Endothelial cell of umbilical vein (primary cell): ENCODE results near the gene NCF4. TPM values are rescaled to one million over a fixed set of nuclear protein-coding genes. Genes with fewer than 3 reads are reported as not detected.

Source experiments
- BruUV-seq: library from RNA; stranded (reverse); fragments of 400-500 nt; replicated peaks from 2 replicates; lab custom pipeline; 2021; lab: Mats Ljungman, UMichigan
- CTCF ChIA-PET: fragments of 300-600, 350-600 bp; sonication (Branson Sonifier 250); formaldehyde crosslinking; loops from one replicate; lab custom pipeline; 2021; ENCODE audit warnings: antibody characterized with exemption, inconsistent platforms; lab: Charles Lee
- POLR2A ChIA-PET: fragments of 300-600, 350-600 bp; sonication (Branson Sonifier 250); formaldehyde crosslinking; loops from one replicate; lab custom pipeline; 2021; ENCODE audit warnings: antibody characterized with exemption, inconsistent platforms; lab: Charles Lee
- DNase-seq: peaks from one replicate; pipeline ENCODE4 v3.0.0-alpha.2; 2011; ENCODE audit warnings: low read depth, low spot score
- FAIRE-seq: peaks from 2 replicates; lab custom pipeline; 2011; peaks lifted over from hg19 to GRCh38; lab: Jason Lieb, UNC
- H2AFZ ChIP-seq: 2 replicates; pipeline ENCODE4 v1.6.0; 2012; ENCODE audit warnings: low read depth, low read length, control low read depth, inconsistent platforms
- H3K27ac ChIP-seq: 2 replicates; pipeline ENCODE4 v1.5.1; 2011; ENCODE audit warnings: low read depth, mild to moderate bottlenecking, control low read depth, low read length, moderate library complexity; ENCODE audit not compliant: insufficient read depth
- H3K27me3 ChIP-seq, 2 experiments: 2 replicates each; pipeline versions ENCODE4 v1.6.0 to v1.6.1; 2011; ENCODE audit warnings: low read length in 2 of 2, mixed read lengths in 1 of 2; ENCODE audit not compliant: control insufficient read depth in 2 of 2, insufficient read depth in 2 of 2
- H3K36me3 ChIP-seq, 2 experiments: 2 replicates in 1 of 2; 3 replicates in 1 of 2; pipeline ENCODE4 v1.5.1; 2011; ENCODE audit warnings: low read length in 2 of 2, mild to moderate bottlenecking in 1 of 2, moderate library complexity in 1 of 2; ENCODE audit not compliant: control insufficient read depth in 2 of 2, insufficient read depth in 2 of 2; ENCODE audit errors: extremely low read depth in 1 of 2
- H3K4me1 ChIP-seq: 3 replicates; pipeline ENCODE4 v1.5.1; 2011; ENCODE audit warnings: mild to moderate bottlenecking, low read length; ENCODE audit not compliant: control insufficient read depth, insufficient read depth; ENCODE audit errors: extremely low read depth
- H3K4me2 ChIP-seq: 2 replicates; pipeline ENCODE4 v1.6.1; 2011; ENCODE audit warnings: low read length, control low read depth, mixed read lengths; ENCODE audit not compliant: insufficient read depth
- H3K4me3 ChIP-seq, 3 experiments: fragments of 200-600 bp in 1 of 3; sonication (generic), shearing (Covaris generic) in 1 of 3; replicated peaks in 1 of 3; 2 replicates each; pipeline ENCODE4 v1.5.1; 2011 to 2016; ENCODE audit warnings: control low read depth in 3 of 3, low read length in 3 of 3, mild to moderate bottlenecking in 2 of 3, inconsistent platforms in 1 of 3, low read depth in 1 of 3, moderate library complexity in 1 of 3; ENCODE audit not compliant: insufficient read depth in 1 of 3
- H3K79me2 ChIP-seq: 2 replicates; pipeline ENCODE4 v1.6.0; 2012; ENCODE audit warnings: low read length, inconsistent platforms; ENCODE audit not compliant: control insufficient read depth, insufficient read depth
- H3K9ac ChIP-seq: replicated peaks from 2 replicates; pipeline ENCODE3; 2011; ENCODE audit warnings: low read length, control low read depth; ENCODE audit not compliant: insufficient read depth; ENCODE audit errors: extremely low read depth
- H3K9me1 ChIP-seq: replicated peaks from 3 replicates; pipeline ENCODE4 v1.6.0; 2011; ENCODE audit warnings: mild to moderate bottlenecking, low read length; ENCODE audit not compliant: control insufficient read depth, insufficient read depth; ENCODE audit errors: extremely low read depth
- H3K9me3 ChIP-seq: replicated peaks from 2 replicates; pipeline ENCODE4 v1.5.1; 2012; ENCODE audit warnings: low read length, inconsistent platforms; ENCODE audit not compliant: control insufficient read depth, insufficient read depth
- H4K20me1 ChIP-seq: replicated peaks from 2 replicates; pipeline ENCODE3; 2011; ENCODE audit warnings: mild to moderate bottlenecking, low read length; ENCODE audit not compliant: control insufficient read depth, insufficient read depth; ENCODE audit errors: extremely low read depth
- CTCF ChIP-seq, 2 donors: IDR thresholded peaks; 1 replicate in 1 of 2; 2 replicates in 1 of 2; pipeline ENCODE4 v1.5.1; 2011; ENCODE audit warnings: low read length in 2 of 2, mild to moderate bottlenecking in 2 of 2, moderate library complexity in 2 of 2, control low read depth in 1 of 2, inconsistent platforms in 1 of 2, low read depth in 1 of 2; ENCODE audit not compliant: insufficient read depth in 1 of 2; ENCODE audit errors: extremely low read depth in 1 of 2
- EZH2 ChIP-seq: IDR thresholded peaks from 2 replicates; pipeline ENCODE4 v1.6.1; 2012; ENCODE audit warnings: borderline replicate concordance, low read depth, mild to moderate bottlenecking, moderate library complexity, low read length, inconsistent platforms; ENCODE audit not compliant: severe bottlenecking
- FOS ChIP-seq: IDR thresholded peaks from 2 replicates; pipeline ENCODE4 v1.6.1; 2011; ENCODE audit warnings: mild to moderate bottlenecking, low read length, moderate library complexity, borderline replicate concordance; ENCODE audit not compliant: insufficient read depth
- GATA2 ChIP-seq: IDR thresholded peaks from 2 replicates; pipeline ENCODE4 v1.7.0; 2011; ENCODE audit warnings: low read depth, mild to moderate bottlenecking, moderate library complexity, mixed read lengths, low read length; ENCODE audit not compliant: insufficient read length, insufficient read depth
- JUN ChIP-seq: IDR thresholded peaks from 2 replicates; pipeline ENCODE4 v1.6.1; 2011; ENCODE audit warnings: borderline replicate concordance, low read depth; ENCODE audit not compliant: insufficient read length, insufficient read depth
- MAX ChIP-seq: IDR thresholded peaks from 2 replicates; pipeline ENCODE4 v1.6.1; 2011; ENCODE audit not compliant: insufficient read depth, insufficient read length
- MYC ChIP-seq: IDR thresholded peaks from one replicate; pipeline ENCODE4 v1.6.1; 2011; ENCODE audit warnings: mild to moderate bottlenecking, low read depth, low read length
- POLR2A ChIP-seq: IDR thresholded peaks from 2 replicates; pipeline ENCODE4 v1.6.1; 2012; ENCODE audit warnings: low read depth, mild to moderate bottlenecking, control low read depth, low read length
- POLR2AphosphoS5 ChIP-seq: IDR thresholded peaks from 2 replicates; pipeline ENCODE4 v1.6.1; 2012; ENCODE audit warnings: low read depth, mild to moderate bottlenecking, control low read depth, low read length, moderate library complexity; ENCODE audit not compliant: insufficient read depth
- dilution Hi-C: fragments of 300-500 bp; cut with MboI; formaldehyde crosslinking; loops from one replicate; pipeline ENCODE4 v1.15.0; 2019; ENCODE audit warnings: low sequenced_read_pairs; ENCODE audit not compliant: extremely low pct_ligation_motif_present
- intact Hi-C: fragments of 100-400 bp; cut with micrococcal nuclease; formaldehyde crosslinking; loops from one replicate; pipeline ENCODE4 v1.10.0; 2022
- polyA plus RNA-seq, 4 experiments: library from polyadenylated mRNA; depleted of rRNA in 3 of 4; stranded (reverse) in 3 of 4; unstranded in 1 of 4; fragments of >200 nt; gene quantifications; 2 replicates each; pipeline versions ENCODE4 v1.2.1 to v1.2.3, GENCODE V29; 2011 to 2012; ENCODE audit warnings: missing spikeins in 1 of 4
- total RNA-seq: library from RNA; stranded (reverse); gene quantifications from 2 replicates; pipeline ENCODE4 v1.2.3, GENCODE V29; 2021

The NCF4 gene
- total and polyA plus RNA-seq, 2 donors (not counting 3 experiments of a cell fraction or from before 2014, with no cell fraction given): 0.07 TPM; not detected in 1

DNA sequence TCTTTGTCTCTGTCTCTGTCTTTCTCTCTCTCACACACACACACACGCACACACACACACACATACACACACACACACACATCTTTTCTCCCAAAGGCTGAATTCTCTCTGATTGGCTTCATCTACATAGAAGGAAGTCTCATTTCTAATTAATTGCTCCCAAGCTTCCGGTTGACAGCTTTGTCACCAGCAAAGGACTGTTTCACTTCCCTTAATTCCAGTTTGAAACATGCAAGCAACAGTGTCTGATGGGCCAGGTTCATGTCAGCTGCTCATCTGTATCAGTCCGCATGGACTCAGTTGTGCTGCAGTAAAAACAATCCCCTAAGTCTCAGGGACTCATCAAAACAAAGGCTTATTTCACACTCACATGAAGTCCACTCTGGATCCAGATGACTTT is 27.7 kb upstream of the NCF4 start:
- FAIRE-seq: no peak
- TF ChIP-seq FOS: no peak
- TF ChIP-seq MAX: no peak
- no peak for TF ChIP-seq GATA2
- TF ChIP-seq POLR2A: no peak
- TF ChIP-seq CTCF (IDR thresholded peaks at IDR 0.05; ENCODE audit: extremely low read depth in 1 of 2, insufficient read depth in 1 of 2, low read depth in 1 of 2, low read length in 2 of 2): no peak
- TF ChIP-seq POLR2AphosphoS5: no peak
- TF ChIP-seq MYC: no peak
- no peak for TF ChIP-seq EZH2
- no peak for TF ChIP-seq JUN
- H3K9me1 ChIP-seq: no peaks in the 10 kb centered on the region
- no peak overlapping the region for H3K4me3 ChIP-seq
- no peaks in the 10 kb centered on the region for H3K36me3 ChIP-seq
- no peaks in the 10 kb centered on the region for H4K20me1 ChIP-seq
- no peak overlapping the region for H2AFZ ChIP-seq
- no peak overlapping the region for H3K27ac ChIP-seq
- H3K79me2 ChIP-seq: no peaks in the 10 kb centered on the region
- H3K27me3 ChIP-seq: peaks cover 4 to 5% of the 10 kb centered on the region in 2 experiments
- intact Hi-C loops (no loop called here), dilution Hi-C loops (loop anchor here (10.0 kb wide), 1 partner anchor 58 kb away; the partner anchor contains the start of gene IFT27)
- POLR2A ChIA-PET: no interaction called here
- CTCF ChIA-PET: interaction anchor here (1.2 kb wide), 1 partner anchor 23 kb away, joined by 4 read pairs; no protein-coding TSS in a partner anchor
- H3K4me1 ChIP-seq: no peaks in the 10 kb centered on the region
- H3K4me2 ChIP-seq: no peak overlapping the region
- BruUV-seq: no TSS peak
- H3K9ac ChIP-seq: no peak overlapping the region
- no peak for DNase-seq
- no peaks in the 10 kb centered on the region for H3K9me3 ChIP-seq
